ENCODE results near the gene TNS2. TPM values are rescaled to one million over a fixed set of nuclear protein-coding genes. Genes with fewer than 3 reads are reported as not detected.
"Not testable (repeated sequence)": the region's sequence is repeated elsewhere in the genome, so short reads cannot be mapped to it uniquely, and the experiment has no call there.

The TNS2 gene, protein sequence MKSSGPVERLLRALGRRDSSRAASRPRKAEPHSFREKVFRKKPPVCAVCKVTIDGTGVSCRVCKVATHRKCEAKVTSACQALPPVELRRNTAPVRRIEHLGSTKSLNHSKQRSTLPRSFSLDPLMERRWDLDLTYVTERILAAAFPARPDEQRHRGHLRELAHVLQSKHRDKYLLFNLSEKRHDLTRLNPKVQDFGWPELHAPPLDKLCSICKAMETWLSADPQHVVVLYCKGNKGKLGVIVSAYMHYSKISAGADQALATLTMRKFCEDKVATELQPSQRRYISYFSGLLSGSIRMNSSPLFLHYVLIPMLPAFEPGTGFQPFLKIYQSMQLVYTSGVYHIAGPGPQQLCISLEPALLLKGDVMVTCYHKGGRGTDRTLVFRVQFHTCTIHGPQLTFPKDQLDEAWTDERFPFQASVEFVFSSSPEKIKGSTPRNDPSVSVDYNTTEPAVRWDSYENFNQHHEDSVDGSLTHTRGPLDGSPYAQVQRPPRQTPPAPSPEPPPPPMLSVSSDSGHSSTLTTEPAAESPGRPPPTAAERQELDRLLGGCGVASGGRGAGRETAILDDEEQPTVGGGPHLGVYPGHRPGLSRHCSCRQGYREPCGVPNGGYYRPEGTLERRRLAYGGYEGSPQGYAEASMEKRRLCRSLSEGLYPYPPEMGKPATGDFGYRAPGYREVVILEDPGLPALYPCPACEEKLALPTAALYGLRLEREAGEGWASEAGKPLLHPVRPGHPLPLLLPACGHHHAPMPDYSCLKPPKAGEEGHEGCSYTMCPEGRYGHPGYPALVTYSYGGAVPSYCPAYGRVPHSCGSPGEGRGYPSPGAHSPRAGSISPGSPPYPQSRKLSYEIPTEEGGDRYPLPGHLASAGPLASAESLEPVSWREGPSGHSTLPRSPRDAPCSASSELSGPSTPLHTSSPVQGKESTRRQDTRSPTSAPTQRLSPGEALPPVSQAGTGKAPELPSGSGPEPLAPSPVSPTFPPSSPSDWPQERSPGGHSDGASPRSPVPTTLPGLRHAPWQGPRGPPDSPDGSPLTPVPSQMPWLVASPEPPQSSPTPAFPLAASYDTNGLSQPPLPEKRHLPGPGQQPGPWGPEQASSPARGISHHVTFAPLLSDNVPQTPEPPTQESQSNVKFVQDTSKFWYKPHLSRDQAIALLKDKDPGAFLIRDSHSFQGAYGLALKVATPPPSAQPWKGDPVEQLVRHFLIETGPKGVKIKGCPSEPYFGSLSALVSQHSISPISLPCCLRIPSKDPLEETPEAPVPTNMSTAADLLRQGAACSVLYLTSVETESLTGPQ (N-terminal part only)
- total RNA-seq, result 99.3 TPM
- long read RNA-seq, partial matches to known transcripts, result 38 of 49 reads
- long read RNA-seq, other reads (novel, unspliced or antisense), result 9 of 49 reads

DNA sequence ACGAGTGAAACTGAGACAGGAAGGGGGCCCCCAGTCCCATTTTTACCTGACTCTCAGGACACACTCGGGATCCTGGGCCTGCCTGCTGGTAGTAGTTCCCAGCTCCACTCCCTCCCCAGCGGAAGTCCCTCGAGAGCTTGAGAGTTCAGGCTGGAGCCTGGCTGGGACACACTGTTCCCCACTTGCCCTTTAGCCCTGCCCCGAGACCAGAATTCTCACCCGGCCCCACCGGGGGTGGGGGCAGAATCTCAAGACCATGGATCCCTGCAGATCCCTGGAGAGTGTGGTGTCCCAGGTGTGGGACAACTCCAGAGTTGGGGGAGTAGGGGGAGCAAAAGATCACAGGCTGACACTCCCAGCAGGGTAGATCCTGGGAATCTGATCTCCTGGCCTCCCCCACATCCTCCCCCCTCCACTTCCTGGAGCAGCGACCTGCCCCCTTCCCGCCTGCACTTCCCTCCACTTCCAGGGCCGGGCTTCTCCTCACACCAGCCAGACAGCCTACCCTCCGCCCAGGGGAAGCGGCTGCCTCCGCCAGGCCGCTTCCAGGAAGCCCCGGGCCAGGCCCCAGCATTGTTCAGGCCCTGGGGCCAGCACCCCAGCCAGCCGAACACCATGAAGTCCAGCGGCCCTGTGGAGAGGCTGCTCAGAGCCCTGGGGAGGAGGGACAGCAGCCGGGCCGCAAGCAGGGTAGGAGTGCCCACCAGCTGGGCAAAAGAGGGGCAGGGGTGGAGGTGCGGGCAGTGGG is at the start of gene TNS2:
Gene TNS2 (plus strand): TSS at position 495 of the 748 bp plus-strand sequence. CDS start 121 bp downstream, at position 616.
- peak; percentile 89 for DNase-seq (ENCODE audit: low spot score)
- intact Hi-C loops (cut with DNase I), result loop anchor here (10.0 kb wide), 1 partner anchor 1015 kb away; no protein-coding TSS in a partner anchor

DNA sequence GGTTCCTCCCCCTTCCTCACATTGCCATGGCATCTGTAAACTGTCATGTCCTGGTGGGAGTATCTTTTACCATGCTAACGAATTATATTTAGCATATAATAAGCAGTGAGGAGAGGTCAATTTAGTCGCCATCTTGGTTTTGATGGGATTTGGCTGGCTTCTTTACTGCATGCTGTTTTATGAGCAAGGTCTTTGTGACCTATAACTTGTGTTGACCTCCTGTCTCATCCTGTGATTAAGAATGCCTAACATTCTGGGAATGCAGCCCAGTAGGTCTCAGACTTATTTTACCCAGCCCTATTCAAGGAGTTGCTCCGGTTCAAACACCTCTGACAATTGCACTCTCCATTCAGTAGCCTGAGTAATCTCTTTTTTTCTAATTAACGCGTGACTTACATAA is 45.7 kb upstream of the TNS2 start:
- no peak for DNase-seq (ENCODE audit: low spot score)
- intact Hi-C loops (cut with DNase I), result no loop called here

DNA sequence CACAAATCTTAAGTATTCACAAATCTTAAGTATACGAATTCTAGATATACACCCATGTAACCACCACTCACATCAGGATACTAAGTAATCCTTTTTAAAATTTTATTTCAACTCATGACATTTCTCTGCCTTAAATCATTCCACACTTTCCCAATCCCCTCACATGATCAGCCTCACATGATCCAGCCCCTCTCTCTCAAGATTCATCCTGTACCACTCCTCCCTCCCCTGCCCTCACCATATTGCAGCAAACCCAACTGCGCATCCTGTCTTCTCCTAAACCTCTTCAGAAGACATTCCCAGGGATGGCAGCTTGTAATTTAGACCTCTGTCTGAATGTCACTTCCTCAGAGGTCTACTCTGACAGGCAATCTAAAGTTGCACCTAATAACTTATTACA is 45.3 kb upstream of the TNS2 start:
- no peak for DNase-seq (ENCODE audit: low spot score)
- intact Hi-C loops (cut with DNase I), result no loop called here

DNA sequence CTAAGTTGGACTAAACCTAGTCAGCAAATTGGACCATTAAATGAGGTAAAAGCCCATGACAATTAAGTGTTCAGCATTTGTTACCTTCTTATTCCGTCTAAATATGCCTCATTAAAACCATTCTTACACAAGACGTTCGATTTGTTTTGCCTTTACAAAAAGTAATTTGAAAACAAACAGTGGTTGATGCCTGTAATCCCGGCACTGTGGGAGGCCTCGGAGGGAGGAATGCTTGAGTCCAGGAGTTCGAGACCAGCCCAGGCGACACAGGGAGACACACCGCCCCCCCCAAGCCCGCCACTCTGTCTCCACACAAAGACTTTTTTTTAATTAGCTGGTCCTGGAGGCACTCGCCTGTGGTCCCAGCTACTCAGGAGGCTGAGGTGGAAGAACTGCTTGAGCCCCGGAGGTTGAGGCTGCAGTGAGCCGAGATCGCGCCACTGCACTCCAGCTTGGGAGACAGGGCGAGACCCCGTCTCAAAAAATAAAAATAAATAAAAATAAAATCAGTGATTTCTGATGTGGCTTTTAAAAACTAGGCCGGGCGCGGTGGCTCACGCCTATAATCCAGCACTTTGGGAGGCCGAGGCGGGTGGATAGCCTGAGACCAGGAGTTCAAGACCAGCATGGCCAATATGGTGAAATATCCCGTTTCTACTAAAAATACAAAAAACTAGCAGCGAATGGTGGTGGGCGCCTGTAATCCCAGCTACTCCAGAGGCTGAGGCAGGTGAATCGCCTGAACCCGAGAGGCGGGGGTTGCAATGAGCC is 44.5 kb upstream of the TNS2 start:
- DNase-seq (ENCODE audit: low spot score), result no peak
- intact Hi-C loops (cut with DNase I), result no loop called here

DNA sequence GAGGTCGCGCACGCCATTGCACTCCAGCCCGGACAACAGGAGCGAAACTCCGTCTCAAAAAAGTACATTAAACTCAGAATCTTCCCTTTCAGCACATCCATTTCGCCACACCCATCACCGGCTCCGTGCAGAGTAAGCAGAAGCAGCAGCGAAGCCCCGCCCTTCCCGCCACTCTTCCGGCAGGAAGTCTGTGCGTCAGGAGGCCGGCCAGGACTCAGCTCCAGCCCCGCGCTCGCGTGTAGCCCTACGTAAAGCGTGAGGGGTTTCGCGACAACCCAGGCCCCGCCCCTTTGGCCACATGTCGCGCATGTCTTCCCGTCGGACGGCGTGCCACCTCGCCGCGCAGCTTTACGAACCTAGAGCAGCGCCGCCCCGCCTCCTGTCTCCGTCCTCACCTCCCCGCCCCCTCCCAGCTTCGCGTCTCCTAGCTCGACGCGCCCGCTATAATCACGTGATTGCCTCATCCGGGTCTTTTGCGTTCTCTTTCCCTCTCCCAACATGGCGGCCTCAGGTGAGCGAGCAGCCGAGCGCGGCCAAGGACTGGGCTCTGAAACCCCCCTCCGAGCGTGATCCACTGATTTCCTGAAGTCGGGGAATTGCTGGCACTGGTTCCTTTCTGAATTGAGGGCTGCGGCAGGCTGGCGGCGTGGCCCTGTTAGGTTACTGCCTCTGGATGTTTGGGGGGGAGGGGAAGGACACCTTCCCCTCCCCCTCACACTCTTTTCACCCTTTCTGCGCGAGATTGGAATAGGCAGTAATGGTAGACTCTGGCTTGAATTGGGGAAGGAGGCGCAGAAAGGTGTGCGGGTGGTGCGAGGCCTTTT is 43.7 kb upstream of the TNS2 start, which contains the start of gene EIF4B:
Gene EIF4B (plus strand): TSS at position 471 of the 824 bp plus-strand sequence. CDS start 28 bp downstream, at position 499.
- peak; percentile 100 for DNase-seq (ENCODE audit: low spot score)
- intact Hi-C loops (cut with DNase I), result loop anchor here (1.0 kb wide), 1 partner anchor 45 kb away; no protein-coding TSS in a partner anchor

DNA sequence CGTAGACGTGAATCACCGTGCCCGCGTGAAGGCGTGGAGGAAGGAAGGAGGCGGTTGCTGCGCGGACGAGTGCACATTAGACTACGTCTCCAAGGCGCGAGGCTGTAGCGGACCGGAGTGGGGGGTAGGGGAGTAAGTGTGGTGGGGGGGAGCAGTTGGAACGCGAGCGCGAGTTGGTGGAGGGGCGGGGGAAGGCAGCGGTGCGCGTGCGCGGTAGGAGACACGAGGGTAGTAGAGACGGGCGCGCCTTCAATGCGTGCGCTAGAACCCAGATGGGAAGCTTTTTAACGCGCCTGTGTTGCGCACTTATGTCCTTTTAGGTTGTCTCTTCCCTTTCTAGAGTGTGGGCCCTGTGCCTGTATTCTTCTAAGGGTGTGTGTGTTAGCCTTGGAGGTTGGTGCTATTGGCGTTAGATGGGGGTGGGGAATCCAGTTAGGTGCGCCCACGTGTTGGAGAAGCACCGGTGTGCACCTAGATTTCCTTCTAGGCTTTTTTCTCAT is 43.0 kb upstream of the TNS2 start:
- DNase-seq (ENCODE audit: low spot score), result peak; percentile 88
- intact Hi-C loops (cut with DNase I), result loop anchor here (1.0 kb wide), 1 partner anchor 44 kb away; no protein-coding TSS in a partner anchor

DNA sequence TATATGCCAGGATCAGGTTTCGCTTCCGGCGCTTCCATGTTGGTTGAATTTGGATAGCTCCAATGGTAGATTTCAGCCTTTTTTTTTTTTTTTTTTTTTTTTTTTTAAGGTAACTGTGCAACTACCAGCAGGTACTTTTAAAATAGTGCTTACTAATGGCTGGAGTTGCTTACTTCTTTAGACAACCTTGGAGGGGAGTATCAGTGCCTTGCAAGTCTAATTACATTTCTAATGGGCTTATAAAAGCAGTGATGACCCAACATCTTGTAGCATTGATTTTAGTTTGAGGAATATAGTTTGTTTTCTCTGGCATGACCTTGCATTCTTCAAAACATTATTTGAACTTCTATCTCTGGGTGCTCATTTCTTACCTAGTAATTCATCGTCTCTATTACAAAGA is 42.5 kb upstream of the TNS2 start:
- intact Hi-C loops (cut with DNase I), result no loop called here
- DNase-seq (ENCODE audit: low spot score), result no peak

DNA sequence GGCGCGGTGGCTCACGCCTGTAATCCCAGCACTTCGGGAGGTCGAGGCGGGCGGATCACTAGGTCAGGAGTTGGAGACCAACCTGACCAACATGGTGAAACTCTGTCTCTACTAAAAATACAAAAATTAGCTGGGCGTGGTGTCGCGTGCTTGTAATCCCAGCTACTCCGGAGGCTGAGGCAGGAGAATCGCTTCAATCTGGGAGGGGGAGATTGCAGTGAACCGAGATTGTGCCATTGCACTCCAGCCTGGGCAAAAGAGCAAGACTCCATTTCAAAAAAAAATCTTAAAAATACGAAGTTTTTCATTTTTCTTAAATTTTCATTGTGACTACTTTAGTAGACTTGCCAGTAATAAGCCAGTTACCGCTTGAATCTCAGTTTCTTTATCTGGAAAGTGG is 41.1 kb upstream of the TNS2 start:
- intact Hi-C loops (cut with DNase I); DNase-seq (ENCODE audit: low spot score): not testable (repeated sequence)

DNA sequence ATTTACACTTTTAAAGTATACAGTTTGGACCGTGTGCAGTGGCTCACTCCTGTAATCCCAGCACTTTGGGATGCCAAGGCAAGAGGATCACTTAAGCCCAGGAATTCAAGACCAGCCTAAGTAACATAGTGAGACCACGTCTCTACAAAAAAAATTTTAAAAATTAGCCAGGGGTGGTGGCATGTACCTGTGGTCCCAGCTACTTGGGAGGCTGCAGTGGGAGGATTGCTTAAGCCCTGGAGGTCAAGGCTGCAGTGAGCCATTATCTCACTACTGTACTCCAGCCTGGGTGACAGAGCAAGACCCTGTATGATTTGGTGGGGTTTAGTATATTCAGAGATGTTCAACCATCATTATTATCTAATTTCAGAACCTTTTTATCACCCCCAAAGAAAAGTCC is 38.9 kb upstream of the TNS2 start:
- DNase-seq (ENCODE audit: low spot score), result no peak
- intact Hi-C loops (cut with DNase I), result no loop called here

DNA sequence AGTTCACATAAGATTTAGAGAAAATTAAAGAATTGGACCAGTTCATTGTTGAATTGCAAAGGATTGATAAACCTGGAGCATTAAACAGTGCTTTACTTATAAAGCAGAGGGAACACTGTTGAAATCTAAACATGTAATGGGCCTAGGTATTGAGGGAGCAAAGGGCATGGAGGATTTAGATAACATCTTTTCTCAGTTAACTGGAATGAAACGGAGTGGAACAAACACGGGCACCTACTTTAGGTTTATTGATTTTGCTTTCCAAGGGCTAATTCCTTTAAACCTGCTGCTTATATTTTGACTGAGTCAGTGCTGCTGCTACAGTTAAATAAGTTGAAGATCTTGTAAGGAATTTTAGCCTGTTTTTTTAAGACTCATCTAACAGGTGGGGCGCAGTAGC is 38.0 kb upstream of the TNS2 start:
- intact Hi-C loops (cut with DNase I), result no loop called here
- DNase-seq (ENCODE audit: low spot score), result no peak

DNA sequence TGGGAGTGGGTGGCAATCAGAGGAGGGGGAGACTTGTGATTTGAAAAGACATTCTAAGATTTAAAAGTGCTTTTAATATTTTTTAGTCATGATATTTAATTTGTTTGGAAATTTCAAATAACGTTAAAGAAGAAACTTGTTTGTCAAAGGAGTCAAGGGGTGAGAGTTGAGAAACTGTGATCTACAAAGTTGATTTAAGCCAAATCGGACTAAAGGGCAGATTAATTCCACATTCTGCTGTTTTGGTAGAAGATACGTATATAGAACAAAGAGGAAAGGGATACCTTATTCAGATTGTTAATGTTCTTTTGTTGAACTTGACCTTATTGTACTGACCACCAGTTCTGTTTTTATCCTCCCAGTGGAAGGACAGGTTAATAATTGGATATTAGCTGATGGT is 36.9 kb upstream of the TNS2 start:
- DNase-seq (ENCODE audit: low spot score), result no peak
- intact Hi-C loops (cut with DNase I), result no loop called here

DNA sequence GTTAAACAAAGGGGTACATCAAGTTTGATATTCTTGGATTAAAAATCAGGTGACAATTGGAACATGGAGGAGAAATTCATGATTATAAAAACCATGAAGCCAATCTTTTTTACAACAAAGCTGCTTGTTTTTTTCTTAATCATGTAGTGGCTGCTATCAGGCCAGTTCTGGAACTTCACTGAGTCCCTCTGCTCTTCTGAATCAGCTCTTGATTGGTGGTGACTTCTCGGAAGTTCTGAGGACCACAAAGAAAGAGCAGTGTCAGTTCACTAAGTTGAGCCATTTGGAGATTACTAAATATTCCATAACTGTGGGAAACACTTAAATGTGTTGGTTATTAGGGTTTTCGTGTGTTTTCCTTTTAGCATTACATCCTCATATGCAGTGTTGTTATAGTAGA is 35.2 kb upstream of the TNS2 start:
- DNase-seq (ENCODE audit: low spot score), result no peak
- intact Hi-C loops (cut with DNase I), result no loop called here

DNA sequence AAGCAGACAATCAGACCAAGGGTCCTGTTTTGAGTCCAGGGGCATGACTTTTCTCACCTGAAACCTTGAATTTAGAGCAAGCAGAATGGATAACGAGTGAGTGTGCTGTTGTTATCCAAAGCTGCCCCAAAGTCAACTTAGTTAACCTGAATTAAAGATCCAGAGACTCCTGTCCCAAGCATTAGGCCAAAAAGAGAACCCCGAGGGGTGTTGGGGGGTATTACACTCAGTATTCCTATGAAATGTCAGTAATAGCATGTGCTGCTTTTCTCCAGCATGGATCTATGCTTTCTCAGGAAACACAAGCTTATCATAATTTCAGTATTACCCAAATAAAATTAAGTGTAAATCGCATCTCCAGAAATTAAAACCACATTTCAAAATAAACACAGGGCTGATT is 24.6 kb upstream of the TNS2 start:
- intact Hi-C loops (cut with DNase I), result no loop called here
- no peak for DNase-seq (ENCODE audit: low spot score)

DNA sequence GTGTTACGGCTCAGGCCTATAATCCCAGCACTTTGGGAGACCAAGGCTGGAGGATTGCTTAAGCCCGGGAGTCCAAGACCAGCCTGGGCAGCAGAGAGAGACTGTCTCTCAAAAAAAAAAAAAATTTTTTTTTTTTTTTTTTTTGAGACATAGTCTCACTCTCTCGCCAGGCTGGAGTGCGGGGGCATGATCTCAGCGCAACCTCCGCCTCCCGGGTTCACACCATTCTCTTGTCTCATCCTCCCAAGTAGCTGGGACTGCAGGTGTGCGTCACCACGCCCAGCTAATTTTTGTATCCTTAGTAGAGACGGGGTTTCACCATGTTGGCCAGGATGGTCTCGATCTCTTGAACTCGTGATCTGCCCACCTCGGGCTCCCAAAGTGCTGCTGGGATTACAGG is 22.9 kb upstream of the TNS2 start:
- DNase-seq (ENCODE audit: low spot score); intact Hi-C loops (cut with DNase I): not testable (repeated sequence)

DNA sequence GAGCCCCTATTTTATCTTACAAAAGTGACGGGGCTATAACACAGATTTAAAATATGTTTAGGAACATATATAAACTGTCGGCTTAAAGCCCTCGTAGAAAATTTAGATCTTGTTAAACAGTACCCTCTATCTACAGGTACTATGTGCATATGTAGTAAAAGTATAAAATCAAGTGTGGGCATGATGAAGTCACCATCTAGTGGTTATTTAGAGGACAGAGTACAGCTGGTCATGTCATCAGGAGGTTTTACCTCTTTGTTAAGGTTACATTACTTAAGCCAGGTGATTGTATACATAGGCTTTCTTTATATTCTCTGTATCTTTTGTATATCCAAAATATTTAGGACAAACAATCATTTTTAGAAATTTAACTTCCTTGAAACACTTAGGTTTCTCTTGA is 18.2 kb upstream of the TNS2 start:
- intact Hi-C loops (cut with DNase I), result no loop called here
- DNase-seq (ENCODE audit: low spot score), result no peak

DNA sequence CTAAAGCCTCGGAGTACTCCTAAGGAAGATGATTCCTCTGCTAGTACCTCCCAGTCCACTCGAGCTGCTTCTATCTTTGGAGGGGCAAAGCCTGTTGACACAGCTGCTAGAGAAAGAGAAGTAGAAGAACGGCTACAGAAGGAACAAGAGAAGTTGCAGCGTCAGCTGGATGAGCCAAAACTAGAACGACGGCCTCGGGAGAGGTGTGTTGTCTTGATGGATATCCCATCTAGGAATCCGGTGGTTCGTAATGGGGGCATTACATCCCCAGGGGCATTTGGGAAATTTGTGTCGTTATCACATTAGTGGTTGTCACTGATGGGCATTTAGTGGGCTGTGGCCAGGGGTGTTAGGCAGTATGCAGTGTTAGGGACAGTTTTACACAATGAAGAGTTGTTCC is 16.0 kb upstream of the TNS2 start:
- intact Hi-C loops (cut with DNase I); DNase-seq (ENCODE audit: low spot score): not testable (repeated sequence)

DNA sequence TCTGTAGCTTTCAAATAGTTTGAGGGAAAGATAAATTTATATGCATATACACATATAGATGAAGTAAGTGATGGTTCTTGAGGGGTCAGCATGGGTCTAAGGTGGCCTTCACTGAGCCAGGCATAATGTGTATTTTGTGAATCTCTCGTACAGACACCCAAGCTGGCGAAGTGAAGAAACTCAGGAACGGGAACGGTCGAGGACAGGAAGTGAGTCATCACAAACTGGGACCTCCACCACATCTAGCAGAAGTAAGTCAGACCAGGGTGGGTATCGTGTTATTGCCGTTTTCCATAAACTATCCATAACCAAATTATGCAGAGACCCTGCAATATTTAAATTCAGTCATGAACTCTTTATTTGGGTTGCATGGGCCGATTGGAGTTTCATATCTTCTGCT is 15.4 kb upstream of the TNS2 start:
- DNase-seq (ENCODE audit: low spot score), result no peak
- intact Hi-C loops (cut with DNase I), result no loop called here

Data from cardiac septum (tissue), 1 donor.